ENCODE data around the gene CADM3. TPM values are rescaled to one million over a fixed set of nuclear protein-coding genes. Genes with fewer than 3 reads are reported as not detected.

The CADM3 gene
- total and polyA plus RNA-seq, 9 of the 15 experiments (the other 6 are each of a cell fraction or from before 2014, with no cell fraction given) = 0.04 TPM; not detected in 8

DNA sequence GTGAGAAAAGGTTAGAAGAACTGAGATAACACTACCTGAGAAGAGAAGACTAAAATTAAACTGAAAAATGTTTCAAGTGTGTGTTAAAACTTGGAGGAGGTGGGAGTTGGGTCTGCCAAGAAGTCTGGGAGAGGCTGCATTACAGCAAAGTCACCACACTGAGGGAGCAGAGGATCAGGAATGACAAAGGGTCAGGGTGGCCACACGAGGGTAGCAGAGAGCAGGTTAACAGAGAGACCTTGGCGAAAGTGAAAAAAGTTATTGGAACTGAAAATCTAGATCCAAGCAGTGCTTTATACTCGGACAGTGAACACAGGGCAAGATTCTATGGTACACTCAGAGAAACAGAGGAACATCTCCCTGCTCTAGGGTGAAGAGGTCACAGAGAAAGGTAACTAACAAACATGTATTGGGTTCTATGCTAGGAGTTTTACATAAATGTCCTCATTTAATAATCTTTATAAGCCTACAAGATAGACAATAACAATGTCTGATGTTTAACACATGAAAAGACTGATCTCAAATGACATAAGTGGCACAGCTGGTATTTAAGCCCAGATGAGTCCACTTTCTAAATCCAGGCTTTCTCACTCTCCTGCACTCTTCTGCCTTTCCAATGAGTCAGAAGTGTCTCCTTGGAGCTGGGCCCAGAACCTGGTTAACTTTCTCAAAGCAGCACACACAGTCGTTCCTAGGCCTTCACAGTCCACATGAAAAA is 10.3 kb upstream of the CADM3 start (continued):
- TF ChIP-seq HOXB6 (CRISPR knock-in tag; IDR thresholded peaks at IDR 0.05; ENCODE audit: borderline replicate concordance) (no peak), ARID2 (IDR thresholded peaks at IDR 0.05) (peak; percentile 98), STAT5B (CRISPR knock-in tag; IDR thresholded peaks at IDR 0.05) (no peak), BRF1 (IDR thresholded peaks at IDR 0.05; ENCODE audit: borderline replicate concordance, extremely low read depth, insufficient read length) (no peak), JUND (IDR thresholded peaks at IDR 0.05; ENCODE audit: borderline replicate concordance, low read depth, low read length) (peak; percentile 28; the same call in 1 of the 2 replicates), JUND (tag; IDR thresholded peaks at IDR 0.05; ENCODE audit: borderline replicate concordance, low read depth, low read length) (no peak), FIP1L1 (IDR thresholded peaks at IDR 0.05; ENCODE audit: low read depth, low read length, poor library complexity, severe bottlenecking) (no peak)
- TF ChIP-seq, protein P1, sequence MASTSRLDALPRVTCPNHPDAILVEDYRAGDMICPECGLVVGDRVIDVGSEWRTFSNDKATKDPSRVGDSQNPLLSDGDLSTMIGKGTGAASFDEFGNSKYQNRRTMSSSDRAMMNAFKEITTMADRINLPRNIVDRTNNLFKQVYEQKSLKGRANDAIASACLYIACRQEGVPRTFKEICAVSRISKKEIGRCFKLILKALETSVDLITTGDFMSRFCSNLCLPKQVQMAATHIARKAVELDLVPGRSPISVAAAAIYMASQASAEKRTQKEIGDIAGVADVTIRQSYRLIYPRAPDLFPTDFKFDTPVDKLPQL (IDR thresholded peaks at IDR 0.05; ENCODE audit: extremely low read depth, insufficient read length) = no peak
- TF ChIP-seq, protein P2, sequence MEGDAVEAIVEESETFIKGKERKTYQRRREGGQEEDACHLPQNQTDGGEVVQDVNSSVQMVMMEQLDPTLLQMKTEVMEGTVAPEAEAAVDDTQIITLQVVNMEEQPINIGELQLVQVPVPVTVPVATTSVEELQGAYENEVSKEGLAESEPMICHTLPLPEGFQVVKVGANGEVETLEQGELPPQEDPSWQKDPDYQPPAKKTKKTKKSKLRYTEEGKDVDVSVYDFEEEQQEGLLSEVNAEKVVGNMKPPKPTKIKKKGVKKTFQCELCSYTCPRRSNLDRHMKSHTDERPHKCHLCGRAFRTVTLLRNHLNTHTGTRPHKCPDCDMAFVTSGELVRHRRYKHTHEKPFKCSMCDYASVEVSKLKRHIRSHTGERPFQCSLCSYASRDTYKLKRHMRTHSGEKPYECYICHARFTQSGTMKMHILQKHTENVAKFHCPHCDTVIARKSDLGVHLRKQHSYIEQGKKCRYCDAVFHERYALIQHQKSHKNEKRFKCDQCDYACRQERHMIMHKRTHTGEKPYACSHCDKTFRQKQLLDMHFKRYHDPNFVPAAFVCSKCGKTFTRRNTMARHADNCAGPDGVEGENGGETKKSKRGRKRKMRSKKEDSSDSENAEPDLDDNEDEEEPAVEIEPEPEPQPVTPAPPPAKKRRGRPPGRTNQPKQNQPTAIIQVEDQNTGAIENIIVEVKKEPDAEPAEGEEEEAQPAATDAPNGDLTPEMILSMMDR (IDR thresholded peaks at IDR 0.05 in 2 of 3, conservative IDR thresholded peaks at IDR 0.05 in 1 of 3; ENCODE audit: insufficient read depth in 2 of 3, low read depth in 1 of 3, low read length in 3 of 3) = peak; percentile 99 to 100 (median 100)
- TF ChIP-seq, protein P3, sequence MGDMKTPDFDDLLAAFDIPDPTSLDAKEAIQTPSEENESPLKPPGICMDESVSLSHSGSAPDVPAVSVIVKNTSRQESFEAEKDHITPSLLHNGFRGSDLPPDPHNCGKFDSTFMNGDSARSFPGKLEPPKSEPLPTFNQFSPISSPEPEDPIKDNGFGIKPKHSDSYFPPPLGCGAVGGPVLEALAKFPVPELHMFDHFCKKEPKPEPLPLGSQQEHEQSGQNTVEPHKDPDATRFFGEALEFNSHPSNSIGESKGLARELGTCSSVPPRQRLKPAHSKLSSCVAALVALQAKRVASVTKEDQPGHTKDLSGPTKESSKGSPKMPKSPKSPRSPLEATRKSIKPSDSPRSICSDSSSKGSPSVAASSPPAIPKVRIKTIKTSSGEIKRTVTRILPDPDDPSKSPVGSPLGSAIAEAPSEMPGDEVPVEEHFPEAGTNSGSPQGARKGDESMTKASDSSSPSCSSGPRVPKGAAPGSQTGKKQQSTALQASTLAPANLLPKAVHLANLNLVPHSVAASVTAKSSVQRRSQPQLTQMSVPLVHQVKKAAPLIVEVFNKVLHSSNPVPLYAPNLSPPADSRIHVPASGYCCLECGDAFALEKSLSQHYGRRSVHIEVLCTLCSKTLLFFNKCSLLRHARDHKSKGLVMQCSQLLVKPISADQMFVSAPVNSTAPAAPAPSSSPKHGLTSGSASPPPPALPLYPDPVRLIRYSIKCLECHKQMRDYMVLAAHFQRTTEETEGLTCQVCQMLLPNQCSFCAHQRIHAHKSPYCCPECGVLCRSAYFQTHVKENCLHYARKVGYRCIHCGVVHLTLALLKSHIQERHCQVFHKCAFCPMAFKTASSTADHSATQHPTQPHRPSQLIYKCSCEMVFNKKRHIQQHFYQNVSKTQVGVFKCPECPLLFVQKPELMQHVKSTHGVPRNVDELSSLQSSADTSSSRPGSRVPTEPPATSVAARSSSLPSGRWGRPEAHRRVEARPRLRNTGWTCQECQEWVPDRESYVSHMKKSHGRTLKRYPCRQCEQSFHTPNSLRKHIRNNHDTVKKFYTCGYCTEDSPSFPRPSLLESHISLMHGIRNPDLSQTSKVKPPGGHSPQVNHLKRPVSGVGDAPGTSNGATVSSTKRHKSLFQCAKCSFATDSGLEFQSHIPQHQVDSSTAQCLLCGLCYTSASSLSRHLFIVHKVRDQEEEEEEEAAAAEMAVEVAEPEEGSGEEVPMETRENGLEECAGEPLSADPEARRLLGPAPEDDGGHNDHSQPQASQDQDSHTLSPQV (IDR thresholded peaks at IDR 0.05) = peak; percentile 45; the same call in 1 of the 2 replicates
